K562 (cell line): Measurements from ENCODE around the gene TMEM87B. TPM values are rescaled to one million over a fixed set of nuclear protein-coding genes. Genes with fewer than 3 reads are reported as not detected.
A peak's percentile ranks its signal among the peaks of the same experiment; 100 is the strongest.

Experiments used
- GTF2E2 ChIP-seq: fragments of 200-800 bp; sonication (Bioruptor generic); IDR thresholded peaks from 2 replicates; pipeline ENCODE4 v1.6.1; 2016; ENCODE audit warnings: missing genetic modification characterization, missing compliant biosample characterization
- HDAC1 ChIP-seq, 2 experiments: fragments of 450-650 bp; IDR thresholded peaks; 2 replicates each; pipeline ENCODE4 v1.6.1; 2016 to 2017; ENCODE audit warnings: inconsistent platforms in 1 of 2, mild to moderate bottlenecking in 1 of 2, moderate library complexity in 1 of 2
- SRF ChIP-seq, 2 experiments: fragments of 250-450, 450-650 bp in 1 of 2; sonication (Bioruptor Pico) in 1 of 2; sonication (generic) in 1 of 2; formaldehyde crosslinking; IDR thresholded peaks; 2 replicates each; pipeline versions ENCODE4 v1.5.0 to v1.5.1; 2020 to 2022; ENCODE audit warnings: mild to moderate bottlenecking in 1 of 2, missing genetic modification reagents in 1 of 2
- YBX1 ChIP-seq: fragments of 450-650 bp; IDR thresholded peaks from 2 replicates; pipeline ENCODE4 v1.7.1; 2016; ENCODE audit warnings: mild to moderate bottlenecking
- polyA plus RNA-seq, 8 experiments: library from polyadenylated mRNA; depleted of rRNA in 4 of 8; stranded (reverse) in 5 of 8; unstranded in 3 of 8; fragments of >200 nt; fragmentation: Nextera tagmentation in 2 of 8; fragmentation: Illumina TruSeq in 1 of 8; extraction: Ambion mirVana in 2 of 8; extraction: Trizol in 1 of 8; gene quantifications; 2 replicates each; pipeline versions ENCODE4 v1.2.1 to v1.2.3, GENCODE V29; 2011 to 2014; ENCODE audit warnings: inconsistent platforms in 1 of 8, missing spikeins in 1 of 8
- total RNA-seq, 7 experiments: library from RNA; depleted of rRNA in 6 of 7; stranded (reverse); fragments of >200 nt in 6 of 7; fragmentation: Illumina TruSeq in 2 of 7; extraction: Trizol in 2 of 7; gene quantifications; 2 replicates each; pipeline versions ENCODE4 v1.2.1 to v1.2.3, GENCODE V29; 2011 to 2021; ENCODE audit warnings: low replicate concordance in 1 of 7
- TF ChIP-seq, protein P1 (sequence below), 2 experiments: fragments of 450-650 bp; formaldehyde crosslinking in 1 of 2; IDR thresholded peaks; 2 replicates each; pipeline versions ENCODE4 v1.4.0 to v1.6.1; 2014 to 2020; ENCODE audit warnings: mild to moderate bottlenecking in 2 of 2, borderline replicate concordance in 1 of 2, low read depth in 1 of 2
- TF ChIP-seq, protein P2 (sequence below): fragments of 450-650 bp; IDR thresholded peaks from 2 replicates; pipeline ENCODE4 v1.6.1; 2016; ENCODE audit warnings: low read depth
- TF ChIP-seq, protein P3 (sequence below): fragments of 450-650 bp; formaldehyde crosslinking; conservative IDR thresholded peaks from 2 replicates; pipeline ENCODE4 v1.4.0; 2022; ENCODE audit warnings: mild to moderate bottlenecking, missing genetic modification characterization

TMEM87B gene
- total and polyA plus RNA-seq, 9 of the 15 experiments (the other 6 are each of a cell fraction or from before 2014, with no cell fraction given): 3.7 to 17.1 (median 11.0) TPM

DNA sequence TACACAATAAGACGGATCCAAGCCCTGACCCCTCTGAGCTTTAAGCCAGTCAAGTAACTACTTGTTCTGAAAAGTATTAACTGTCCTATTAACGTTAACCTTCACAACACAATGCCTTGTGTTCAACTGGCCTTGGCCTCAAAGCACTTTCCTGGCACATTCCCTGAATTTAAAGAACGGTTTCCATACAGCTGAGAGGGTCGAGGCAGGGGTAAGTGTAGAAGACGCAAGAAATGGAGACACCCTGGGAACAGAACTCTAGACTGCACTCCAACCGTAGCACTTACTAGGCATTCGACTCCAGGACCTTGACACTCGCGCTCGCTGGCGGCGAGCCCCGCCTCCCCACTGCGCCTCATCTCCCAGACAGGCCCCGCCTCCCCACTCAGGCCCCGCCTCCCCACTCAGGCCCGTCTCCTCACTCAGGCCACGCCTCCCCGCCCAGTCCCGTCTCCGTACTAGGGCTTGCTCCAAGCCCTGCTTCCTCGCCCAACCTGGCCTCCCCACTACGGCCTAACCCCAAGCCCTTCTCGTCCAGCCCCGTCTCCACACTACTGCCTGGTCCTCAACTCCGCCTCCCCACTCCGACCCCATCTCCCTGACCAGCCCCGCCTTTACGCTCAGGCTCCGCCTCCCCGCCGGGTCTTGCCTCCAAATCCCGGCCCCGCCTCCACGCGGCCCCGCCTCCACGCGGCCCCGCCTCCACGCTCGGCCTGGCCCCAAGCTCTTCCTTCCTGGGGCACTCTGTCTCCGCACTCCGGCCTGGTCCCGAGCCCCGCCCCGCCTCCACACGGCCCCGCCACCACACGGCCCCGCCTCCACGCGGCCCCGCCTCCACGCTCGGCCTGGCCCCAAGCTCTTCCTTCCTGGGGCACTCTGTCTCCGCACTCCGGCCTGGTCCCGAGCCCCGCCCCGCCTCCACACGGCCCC is 887 bp upstream of the TMEM87B start (continued):
- TF ChIP-seq HDAC1 (IDR thresholded peaks at IDR 0.05) (0 out of 4 replicates have a peak, but pooled peaks of 1 of the 2 experiments have one; percentile 55), SRF (CRISPR knock-in tag; IDR thresholded peaks at IDR 0.05) (0 out of 4 replicates have a peak, but pooled peaks of 1 of the 2 experiments have one; percentile 18), GTF2E2 (tag) (0 out of 2 replicates have a peak, but pooled peaks have one; percentile 6), YBX1 (no peak)
- TF ChIP-seq, protein P1, sequence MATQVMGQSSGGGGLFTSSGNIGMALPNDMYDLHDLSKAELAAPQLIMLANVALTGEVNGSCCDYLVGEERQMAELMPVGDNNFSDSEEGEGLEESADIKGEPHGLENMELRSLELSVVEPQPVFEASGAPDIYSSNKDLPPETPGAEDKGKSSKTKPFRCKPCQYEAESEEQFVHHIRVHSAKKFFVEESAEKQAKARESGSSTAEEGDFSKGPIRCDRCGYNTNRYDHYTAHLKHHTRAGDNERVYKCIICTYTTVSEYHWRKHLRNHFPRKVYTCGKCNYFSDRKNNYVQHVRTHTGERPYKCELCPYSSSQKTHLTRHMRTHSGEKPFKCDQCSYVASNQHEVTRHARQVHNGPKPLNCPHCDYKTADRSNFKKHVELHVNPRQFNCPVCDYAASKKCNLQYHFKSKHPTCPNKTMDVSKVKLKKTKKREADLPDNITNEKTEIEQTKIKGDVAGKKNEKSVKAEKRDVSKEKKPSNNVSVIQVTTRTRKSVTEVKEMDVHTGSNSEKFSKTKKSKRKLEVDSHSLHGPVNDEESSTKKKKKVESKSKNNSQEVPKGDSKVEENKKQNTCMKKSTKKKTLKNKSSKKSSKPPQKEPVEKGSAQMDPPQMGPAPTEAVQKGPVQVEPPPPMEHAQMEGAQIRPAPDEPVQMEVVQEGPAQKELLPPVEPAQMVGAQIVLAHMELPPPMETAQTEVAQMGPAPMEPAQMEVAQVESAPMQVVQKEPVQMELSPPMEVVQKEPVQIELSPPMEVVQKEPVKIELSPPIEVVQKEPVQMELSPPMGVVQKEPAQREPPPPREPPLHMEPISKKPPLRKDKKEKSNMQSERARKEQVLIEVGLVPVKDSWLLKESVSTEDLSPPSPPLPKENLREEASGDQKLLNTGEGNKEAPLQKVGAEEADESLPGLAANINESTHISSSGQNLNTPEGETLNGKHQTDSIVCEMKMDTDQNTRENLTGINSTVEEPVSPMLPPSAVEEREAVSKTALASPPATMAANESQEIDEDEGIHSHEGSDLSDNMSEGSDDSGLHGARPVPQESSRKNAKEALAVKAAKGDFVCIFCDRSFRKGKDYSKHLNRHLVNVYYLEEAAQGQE (IDR thresholded peaks at IDR 0.05; ENCODE audit: borderline replicate concordance): 0 out of 2 replicates have a peak, but pooled peaks have one; percentile 15
- TF ChIP-seq, protein P1 (CRISPR knock-in tag; IDR thresholded peaks at IDR 0.05; ENCODE audit: low read depth): no peak
- TF ChIP-seq, protein P2, sequence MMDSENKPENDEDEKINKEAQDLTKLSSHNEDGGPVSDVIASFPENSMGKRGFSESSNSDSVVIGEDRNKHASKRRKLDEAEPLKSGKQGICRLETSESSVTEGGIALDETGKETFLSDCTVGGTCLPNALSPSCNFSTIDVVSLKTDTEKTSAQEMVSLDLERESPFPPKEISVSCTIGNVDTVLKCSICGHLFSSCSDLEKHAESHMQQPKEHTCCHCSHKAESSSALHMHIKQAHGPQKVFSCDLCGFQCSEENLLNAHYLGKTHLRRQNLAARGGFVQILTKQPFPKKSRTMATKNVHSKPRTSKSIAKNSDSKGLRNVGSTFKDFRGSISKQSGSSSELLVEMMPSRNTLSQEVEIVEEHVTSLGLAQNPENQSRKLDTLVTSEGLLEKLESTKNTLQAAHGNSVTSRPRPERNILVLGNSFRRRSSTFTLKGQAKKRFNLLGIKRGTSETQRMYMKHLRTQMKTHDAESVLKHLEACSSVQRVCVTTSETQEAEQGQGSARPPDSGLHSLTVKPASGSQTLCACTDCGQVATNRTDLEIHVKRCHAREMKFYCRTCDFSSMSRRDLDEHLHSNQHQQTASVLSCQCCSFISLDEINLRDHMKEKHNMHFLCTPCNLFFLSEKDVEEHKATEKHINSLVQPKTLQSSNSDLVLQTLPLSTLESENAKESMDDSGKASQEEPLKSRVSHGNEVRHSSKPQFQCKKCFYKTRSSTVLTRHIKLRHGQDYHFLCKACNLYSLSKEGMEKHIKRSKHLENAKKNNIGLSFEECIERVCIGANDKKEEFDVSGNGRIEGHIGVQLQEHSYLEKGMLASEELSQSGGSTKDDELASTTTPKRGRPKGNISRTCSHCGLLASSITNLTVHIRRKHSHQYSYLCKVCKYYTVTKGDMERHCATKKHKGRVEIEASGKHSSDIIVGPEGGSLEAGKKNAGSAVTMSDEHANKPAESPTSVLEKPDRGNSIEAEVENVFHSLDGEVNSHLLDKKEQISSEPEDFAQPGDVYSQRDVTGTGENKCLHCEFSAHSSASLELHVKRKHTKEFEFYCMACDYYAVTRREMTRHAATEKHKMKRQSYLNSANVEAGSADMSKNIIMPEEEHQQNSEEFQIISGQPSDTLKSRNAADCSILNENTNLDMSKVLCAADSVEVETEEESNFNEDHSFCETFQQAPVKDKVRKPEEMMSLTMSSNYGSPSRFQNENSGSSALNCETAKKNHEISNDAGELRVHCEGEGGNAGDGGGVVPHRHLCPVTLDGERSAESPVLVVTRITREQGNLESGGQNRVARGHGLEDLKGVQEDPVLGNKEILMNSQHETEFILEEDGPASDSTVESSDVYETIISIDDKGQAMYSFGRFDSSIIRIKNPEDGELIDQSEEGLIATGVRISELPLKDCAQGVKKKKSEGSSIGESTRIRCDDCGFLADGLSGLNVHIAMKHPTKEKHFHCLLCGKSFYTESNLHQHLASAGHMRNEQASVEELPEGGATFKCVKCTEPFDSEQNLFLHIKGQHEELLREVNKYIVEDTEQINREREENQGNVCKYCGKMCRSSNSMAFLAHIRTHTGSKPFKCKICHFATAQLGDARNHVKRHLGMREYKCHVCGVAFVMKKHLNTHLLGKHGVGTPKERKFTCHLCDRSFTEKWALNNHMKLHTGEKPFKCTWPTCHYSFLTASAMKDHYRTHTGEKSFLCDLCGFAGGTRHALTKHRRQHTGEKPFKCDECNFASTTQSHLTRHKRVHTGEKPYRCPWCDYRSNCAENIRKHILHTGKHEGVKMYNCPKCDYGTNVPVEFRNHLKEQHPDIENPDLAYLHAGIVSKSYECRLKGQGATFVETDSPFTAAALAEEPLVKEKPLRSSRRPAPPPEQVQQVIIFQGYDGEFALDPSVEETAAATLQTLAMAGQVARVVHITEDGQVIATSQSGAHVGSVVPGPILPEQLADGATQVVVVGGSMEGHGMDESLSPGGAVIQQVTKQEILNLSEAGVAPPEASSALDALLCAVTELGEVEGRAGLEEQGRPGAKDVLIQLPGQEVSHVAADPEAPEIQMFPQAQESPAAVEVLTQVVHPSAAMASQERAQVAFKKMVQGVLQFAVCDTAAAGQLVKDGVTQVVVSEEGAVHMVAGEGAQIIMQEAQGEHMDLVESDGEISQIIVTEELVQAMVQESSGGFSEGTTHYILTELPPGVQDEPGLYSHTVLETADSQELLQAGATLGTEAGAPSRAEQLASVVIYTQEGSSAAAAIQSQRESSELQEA: no peak
- TF ChIP-seq, protein P3, sequence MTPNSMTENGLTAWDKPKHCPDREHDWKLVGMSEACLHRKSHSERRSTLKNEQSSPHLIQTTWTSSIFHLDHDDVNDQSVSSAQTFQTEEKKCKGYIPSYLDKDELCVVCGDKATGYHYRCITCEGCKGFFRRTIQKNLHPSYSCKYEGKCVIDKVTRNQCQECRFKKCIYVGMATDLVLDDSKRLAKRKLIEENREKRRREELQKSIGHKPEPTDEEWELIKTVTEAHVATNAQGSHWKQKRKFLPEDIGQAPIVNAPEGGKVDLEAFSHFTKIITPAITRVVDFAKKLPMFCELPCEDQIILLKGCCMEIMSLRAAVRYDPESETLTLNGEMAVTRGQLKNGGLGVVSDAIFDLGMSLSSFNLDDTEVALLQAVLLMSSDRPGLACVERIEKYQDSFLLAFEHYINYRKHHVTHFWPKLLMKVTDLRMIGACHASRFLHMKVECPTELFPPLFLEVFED (CRISPR knock-in tag): peak; percentile 83; the same call in 1 of the 2 replicates
